HG03432 (cell line): ENCODE measurements around the gene B4GALT5.
"Not testable (repeated sequence)": the region's sequence is repeated elsewhere in the genome, so short reads cannot be mapped to it uniquely, and the experiment has no call there.

Experiments
- ATAC-seq: cut with Tn5 transposase; IDR thresholded peaks from one replicate; pipeline ENCODE4 v1.9.1; 2021; ENCODE audit warnings: mild to moderate bottlenecking, moderate library complexity; ENCODE audit not compliant: unreplicated experiment

The B4GALT5 gene

GRCh38 chr20:49612127-49612738 is 101.4 kb downstream of the B4GALT5 start:
- no peak for ATAC-seq

DNA sequence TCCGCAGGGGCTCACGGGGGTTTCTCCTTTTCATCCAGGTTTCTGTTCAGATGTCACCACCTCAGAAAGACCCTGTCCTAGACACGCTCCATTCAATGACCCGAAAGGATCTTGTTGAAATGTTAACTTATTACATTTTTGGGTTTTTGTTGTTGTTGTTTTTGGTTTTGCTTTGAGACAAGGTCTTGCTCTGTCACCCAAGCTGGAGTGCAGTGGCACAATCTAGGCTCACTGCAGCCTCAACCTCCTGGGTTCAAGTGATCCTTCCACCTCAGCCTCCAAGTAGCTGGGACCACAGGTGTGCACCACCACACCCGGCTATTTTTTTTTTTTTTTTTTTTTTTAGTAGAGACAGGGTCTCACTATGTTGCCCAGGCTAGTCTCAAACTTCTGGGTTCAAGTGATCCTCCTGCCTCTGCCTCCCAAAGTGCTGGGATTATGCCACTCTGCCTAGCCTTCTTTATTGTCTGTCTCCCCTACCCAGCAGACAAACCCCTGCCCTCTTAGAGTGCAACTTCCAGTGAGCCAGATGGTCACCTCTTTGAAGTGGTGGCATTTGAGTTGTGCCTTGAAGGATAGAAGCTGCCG is 102.0 kb downstream of the B4GALT5 start:
- not testable (repeated sequence) for ATAC-seq

- ATAC-seq = no peak
Measured at GRCh38 chr20:49610691-49611538, 102.8 kb downstream of the B4GALT5 start.

- peak; percentile 58 for ATAC-seq
Measured at GRCh38 chr20:49608752-49609670, 104.7 kb downstream of the B4GALT5 start.

GRCh38 chr20:49607568-49607967 is 106.1 kb downstream of the B4GALT5 start:
- no peak for ATAC-seq

DNA sequence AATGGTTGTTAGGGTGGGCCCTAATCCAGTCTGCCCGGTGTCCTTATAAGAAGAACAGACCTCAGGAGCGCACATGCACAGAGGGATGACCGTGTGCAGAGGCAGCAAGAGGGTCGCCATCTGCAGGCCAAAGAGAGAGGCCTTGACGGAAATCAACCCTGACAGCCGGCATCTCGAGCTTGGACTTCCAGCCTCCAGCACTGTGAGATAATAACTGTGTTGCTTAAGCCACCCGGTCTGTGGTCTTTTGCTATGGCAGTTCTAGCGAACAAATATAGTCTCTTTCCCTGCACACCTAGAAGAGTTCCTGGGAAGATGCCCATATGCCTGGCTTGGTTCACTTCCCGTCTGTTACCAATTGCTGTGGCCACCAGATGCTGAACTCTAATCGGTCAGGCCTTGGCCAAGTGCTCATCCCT is 110.5 kb downstream of the B4GALT5 start:
- no peak for ATAC-seq

- no peak for ATAC-seq
Measured at GRCh38 chr20:49602345-49603208, 111.1 kb downstream of the B4GALT5 start.

DNA sequence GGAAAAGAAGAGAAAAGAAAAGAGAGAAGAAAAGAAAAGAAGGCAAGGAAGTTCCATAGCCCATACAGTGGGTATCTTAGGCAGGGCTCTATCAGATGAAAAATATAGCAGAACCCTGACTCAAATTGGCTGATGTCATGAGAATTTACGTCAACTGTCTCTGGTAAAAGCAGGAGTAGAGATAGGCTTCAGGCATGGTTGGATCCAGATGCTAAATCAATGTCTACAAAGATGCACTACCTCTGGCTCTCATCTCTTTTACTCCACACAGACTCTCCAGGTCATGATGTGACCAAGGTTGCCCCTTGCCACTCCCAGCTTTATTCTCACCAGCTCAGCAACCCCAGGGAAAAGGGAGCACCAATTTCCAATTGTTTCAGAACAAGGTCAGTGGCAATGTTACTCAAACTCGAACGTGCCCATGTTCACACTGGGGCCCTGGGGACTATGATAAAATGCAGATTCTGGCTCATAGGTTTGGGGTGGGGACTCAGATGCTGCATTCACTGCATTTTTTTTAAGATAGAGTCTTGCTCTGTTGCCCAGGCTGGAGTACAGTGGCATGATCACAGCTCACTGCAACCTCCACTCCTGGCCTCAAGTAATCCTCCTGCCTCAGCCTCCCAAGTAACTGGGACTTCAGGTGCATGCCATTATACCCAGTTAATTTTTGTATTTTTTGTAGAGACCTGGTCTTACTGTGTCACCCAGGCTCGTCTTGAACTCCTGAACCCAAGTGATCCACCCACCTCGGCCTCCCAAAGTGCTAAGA is 112.3 kb downstream of the B4GALT5 start:
- ATAC-seq = no peak

- no peak for ATAC-seq
Measured at GRCh38 chr20:49599746-49600113, 113.9 kb downstream of the B4GALT5 start.

- no peak for ATAC-seq
Measured at GRCh38 chr20:49597825-49598395, 115.8 kb downstream of the B4GALT5 start.

GRCh38 chr20:49595811-49596561 is 117.7 kb downstream of the B4GALT5 start:
- ATAC-seq = no peak

- no peak for ATAC-seq
Measured at GRCh38 chr20:49595346-49595745, 118.3 kb downstream of the B4GALT5 start.

DNA sequence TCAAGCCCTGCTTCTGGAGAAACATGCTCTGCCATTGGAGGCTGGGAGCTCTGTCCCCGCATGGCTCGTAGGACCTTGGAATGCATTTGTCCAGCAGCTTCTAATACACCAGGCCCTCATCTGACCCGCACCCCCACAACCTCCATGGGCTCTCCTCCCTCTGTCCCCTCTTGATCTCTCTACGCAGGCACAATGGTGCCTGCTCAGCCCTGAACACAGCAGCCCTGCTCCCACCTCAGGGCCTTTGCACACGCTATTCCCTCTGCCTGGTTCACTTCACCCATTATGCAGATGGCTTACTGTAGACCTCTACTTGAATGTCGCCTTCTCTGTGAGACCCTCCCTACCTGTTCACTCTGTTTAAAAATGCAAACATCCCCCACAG is 118.8 kb downstream of the B4GALT5 start:
- ATAC-seq = no peak

DNA sequence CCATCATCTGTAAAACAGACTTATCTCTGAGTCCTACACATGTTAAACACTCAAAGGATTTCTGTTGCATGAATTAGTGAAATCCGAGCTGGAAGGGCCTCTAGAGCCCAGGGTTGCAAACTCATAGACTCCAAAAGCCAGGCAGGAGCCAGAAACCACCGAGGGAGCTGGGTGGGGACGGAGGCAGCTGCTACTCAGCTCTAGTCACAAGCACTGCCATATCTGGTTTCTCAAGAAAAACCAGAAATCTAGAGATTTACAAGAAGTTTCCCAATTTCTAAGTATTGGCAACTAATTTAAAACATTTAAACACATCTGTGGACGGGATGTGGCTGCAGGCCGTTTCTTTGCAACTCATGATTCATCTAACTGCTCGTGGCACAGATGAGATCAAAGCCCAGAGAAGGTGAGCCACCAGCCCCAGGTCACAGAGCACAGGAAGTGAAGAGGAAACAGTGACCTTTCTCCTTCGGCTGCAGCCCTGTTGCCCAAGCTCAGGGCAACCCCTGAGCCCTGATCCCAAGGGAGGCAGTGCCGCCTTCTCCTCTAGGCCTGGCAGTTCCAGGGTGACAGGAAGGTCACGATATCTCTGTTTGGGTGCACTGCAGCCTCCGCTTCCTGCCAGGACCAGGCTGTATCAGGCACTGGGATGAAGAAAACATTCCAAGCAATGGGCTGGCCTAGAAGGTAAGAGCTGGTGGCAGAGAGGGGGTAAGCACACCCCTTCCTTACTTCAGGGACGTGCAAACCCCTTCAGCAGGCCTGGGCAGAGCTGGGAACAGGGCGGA is 119.3 kb downstream of the B4GALT5 start:
- no peak for ATAC-seq

DNA sequence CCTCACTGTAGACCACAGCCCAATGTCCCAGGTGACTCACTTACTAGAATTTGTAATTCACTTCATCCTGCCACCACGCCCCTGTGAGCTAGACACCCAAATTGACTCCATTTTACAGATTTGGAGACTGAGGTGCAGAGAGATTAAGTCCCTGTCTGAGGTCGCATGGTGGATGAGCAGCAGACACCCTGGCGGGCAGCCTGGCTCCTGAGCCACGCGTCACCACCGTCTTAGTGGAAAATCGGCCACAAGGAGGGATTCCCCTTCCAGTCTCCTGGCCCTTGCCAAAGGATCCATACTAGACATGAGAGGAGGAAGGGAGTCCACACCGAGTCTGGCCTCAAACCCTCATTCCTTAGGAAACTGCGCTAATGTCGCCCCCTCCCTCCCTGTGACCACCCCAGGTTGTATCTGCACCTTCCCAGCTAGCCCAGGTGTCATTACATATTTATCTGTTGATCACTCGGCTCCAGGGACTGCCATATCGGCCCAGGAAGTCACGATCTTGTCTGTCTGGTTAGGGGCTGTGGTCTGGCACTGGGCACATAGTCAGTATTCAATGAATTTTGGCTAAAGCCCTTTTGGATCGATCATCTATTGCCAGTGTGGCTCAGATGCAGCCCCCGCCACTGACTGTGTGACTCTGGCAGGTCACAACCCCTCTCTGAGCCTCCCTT is 120.1 kb downstream of the B4GALT5 start:
- no peak for ATAC-seq

DNA sequence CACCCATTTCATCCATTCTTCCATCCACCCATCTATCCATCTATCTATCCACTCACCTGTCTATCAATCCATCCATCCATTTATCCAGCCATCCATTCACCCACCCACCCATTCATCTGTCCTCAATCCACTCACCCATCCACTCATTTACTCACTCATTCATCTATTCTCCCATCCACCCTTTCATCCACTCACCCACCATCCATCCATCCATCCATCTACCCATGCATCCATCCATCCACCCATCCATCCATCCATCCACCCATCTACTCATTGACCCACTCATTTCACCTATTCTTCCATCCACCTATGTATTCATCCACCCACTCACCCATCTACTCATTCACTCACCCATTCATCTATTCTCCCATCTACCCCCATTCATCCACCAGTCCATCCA is 121.6 kb downstream of the B4GALT5 start:
- ATAC-seq = no peak
